GM21786 (cell line): ENCODE measurements around the gene FADD.

Source experiments
- ATAC-seq: cut with Tn5 transposase; IDR thresholded peaks from one replicate; pipeline ENCODE4 v1.9.1; 2021; ENCODE audit not compliant: unreplicated experiment

The FADD gene

GRCh38 chr11:70202920-70203750 lies at the start of gene FADD:
Gene FADD, plus strand, starts transcription at chr11:70203296. Its CDS starts 164 bp downstream, at chr11:70203460.
- ATAC-seq = peak; percentile 81

- ATAC-seq = no peak
These were observed 47.7 kb upstream of the FADD start for GRCh38 chr11:70155386-70155785.

- ATAC-seq = no peak
These were observed 46.6 kb upstream of the FADD start for GRCh38 chr11:70156291-70157037.

- ATAC-seq = no peak
These were observed 44.9 kb upstream of the FADD start for GRCh38 chr11:70158201-70158600.

- ATAC-seq = no peak
These were observed 44.2 kb upstream of the FADD start for GRCh38 chr11:70158757-70159389.

- no peak for ATAC-seq
These were observed 43.2 kb upstream of the FADD start for GRCh38 chr11:70159627-70160570.

GRCh38 chr11:70161043-70161625 lies 42.0 kb upstream of the FADD start:
- ATAC-seq = no peak

- no peak for ATAC-seq
These were observed 38.4 kb upstream of the FADD start for GRCh38 chr11:70164705-70165104.

- no peak for ATAC-seq
These were observed 36.0 kb upstream of the FADD start for GRCh38 chr11:70167120-70167519.

GRCh38 chr11:70167723-70168404 lies 35.2 kb upstream of the FADD start:
- ATAC-seq = no peak

GRCh38 chr11:70168405-70168754 lies 34.7 kb upstream of the FADD start:
- no peak for ATAC-seq

GRCh38 chr11:70169127-70169526 lies 34.0 kb upstream of the FADD start:
- ATAC-seq = no peak

- ATAC-seq = no peak
These were observed 33.5 kb upstream of the FADD start for GRCh38 chr11:70169632-70170031.

GRCh38 chr11:70170596-70171210 lies 32.4 kb upstream of the FADD start:
- ATAC-seq = no peak

GRCh38 chr11:70173018-70173417 lies 30.1 kb upstream of the FADD start:
- no peak for ATAC-seq

GRCh38 chr11:70174547-70175235 lies 28.4 kb upstream of the FADD start:
- no peak for ATAC-seq

GRCh38 chr11:70175236-70175698 lies 27.8 kb upstream of the FADD start:
- no peak for ATAC-seq

GRCh38 chr11:70176940-70177689 lies 26.0 kb upstream of the FADD start:
- no peak for ATAC-seq
